ENCODE results near the gene BTF3. TPM values are rescaled to one million over a fixed set of nuclear protein-coding genes. Genes with fewer than 3 reads are reported as not detected.

BTF3 gene
- total RNA-seq, 1 donor from 2014 or later, result 384 TPM

DNA sequence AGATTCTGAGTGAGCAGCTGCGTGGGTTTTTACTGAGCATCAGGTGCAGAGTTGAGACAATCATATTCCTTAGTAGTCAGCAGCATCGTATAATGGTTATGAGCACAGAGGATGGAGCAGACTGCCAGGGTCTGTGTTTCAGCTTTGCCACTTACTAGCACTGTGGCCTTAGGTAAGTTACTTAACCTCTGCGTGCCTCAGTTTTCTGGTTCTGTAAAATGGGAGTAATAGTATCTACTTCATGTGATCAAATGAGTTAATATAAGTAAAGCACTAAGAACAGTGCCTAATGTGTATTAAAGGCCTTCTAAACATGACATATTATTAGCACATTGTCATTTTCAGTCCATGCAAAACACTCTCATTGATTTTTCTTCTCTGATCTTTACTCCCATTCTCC is 4.8 kb upstream of the BTF3 start:
- peaks cover 26% of the 10 kb centered on the region for H3K4me1 Mint-ChIP-seq (ENCODE audit: low read depth)
- no peak for DNase-seq (ENCODE audit: low spot score)
- no peak overlapping the region for H3K4me3 Mint-ChIP-seq (ENCODE audit: unreplicated experiment)
- no peak overlapping the region for H3K27ac Mint-ChIP-seq (ENCODE audit: unreplicated experiment)
- H3K9me3 Mint-ChIP-seq (ENCODE audit: low read depth), result no peaks in the 10 kb centered on the region
- no peaks in the 10 kb centered on the region for H3K36me3 Mint-ChIP-seq (ENCODE audit: low read depth)
- H3K27me3 Mint-ChIP-seq (ENCODE audit: low read depth), result peaks cover 3% of the 10 kb centered on the region
- TF ChIP-seq, protein P1, sequence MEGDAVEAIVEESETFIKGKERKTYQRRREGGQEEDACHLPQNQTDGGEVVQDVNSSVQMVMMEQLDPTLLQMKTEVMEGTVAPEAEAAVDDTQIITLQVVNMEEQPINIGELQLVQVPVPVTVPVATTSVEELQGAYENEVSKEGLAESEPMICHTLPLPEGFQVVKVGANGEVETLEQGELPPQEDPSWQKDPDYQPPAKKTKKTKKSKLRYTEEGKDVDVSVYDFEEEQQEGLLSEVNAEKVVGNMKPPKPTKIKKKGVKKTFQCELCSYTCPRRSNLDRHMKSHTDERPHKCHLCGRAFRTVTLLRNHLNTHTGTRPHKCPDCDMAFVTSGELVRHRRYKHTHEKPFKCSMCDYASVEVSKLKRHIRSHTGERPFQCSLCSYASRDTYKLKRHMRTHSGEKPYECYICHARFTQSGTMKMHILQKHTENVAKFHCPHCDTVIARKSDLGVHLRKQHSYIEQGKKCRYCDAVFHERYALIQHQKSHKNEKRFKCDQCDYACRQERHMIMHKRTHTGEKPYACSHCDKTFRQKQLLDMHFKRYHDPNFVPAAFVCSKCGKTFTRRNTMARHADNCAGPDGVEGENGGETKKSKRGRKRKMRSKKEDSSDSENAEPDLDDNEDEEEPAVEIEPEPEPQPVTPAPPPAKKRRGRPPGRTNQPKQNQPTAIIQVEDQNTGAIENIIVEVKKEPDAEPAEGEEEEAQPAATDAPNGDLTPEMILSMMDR (IDR thresholded peaks at IDR 0.05), result no peak

DNA sequence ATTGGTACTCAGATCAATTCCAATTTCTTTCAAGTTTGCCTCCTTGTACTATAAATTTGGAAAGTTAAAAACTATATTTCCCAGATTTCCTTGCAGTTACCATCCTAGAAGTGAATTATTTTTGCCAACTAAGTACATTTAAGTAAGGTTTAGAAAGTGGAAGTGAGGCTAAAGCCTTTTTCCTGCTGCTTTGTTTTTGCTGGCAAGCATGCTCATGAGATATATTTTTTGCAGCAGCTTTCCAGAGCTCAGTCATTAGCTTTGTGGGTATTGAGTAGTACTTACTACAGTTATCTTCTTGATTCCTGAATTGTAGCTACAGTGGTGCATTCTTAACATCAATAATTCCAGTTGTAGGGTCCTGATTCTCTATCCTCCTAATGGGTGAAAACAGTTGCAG is 3.5 kb upstream of the BTF3 start:
- H3K9me3 Mint-ChIP-seq (ENCODE audit: low read depth), result no peaks in the 10 kb centered on the region
- H3K27ac Mint-ChIP-seq (ENCODE audit: unreplicated experiment), result no peak overlapping the region
- H3K27me3 Mint-ChIP-seq (ENCODE audit: low read depth), result no peaks in the 10 kb centered on the region

DNA sequence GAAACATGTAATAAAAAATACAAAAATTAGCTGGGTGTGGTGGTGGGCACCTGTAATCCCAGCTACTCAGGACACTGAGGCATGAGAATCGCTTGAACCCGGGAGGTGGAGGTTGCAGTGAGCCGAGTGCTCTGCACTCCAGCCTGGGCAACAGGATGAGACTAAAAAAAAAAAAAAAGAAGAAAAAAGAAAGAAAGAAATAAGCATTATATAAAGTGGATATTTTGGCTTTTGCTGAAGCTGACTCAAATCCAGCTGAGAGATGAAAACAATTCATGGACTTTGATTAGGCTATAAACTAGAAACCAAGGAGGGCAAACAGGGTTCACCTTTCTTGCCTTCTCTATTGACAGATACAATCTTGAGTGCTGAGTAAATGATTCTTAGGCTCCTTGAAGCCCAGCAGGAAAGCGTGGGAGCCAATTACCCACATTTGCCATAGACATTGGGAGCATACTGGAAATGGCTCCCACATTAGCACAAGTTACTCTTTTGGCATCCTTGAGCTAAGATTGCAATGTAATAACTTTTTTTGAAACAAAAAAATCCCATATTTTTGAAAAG is 2.4 kb upstream of the BTF3 start:
- Mint-ChIP-seq H3K27ac (ENCODE audit: unreplicated experiment) (no peak overlapping the region), H3K4me3 (ENCODE audit: unreplicated experiment) (no peak overlapping the region), H3K36me3 (ENCODE audit: low read depth) (no peaks in the 10 kb centered on the region), H3K4me1 (ENCODE audit: low read depth) (peaks cover 45% of the 10 kb centered on the region), H3K9me3 (ENCODE audit: low read depth) (no peaks in the 10 kb centered on the region), H3K27me3 (ENCODE audit: low read depth) (no peaks in the 10 kb centered on the region)
- TF ChIP-seq, protein P1 (IDR thresholded peaks at IDR 0.05), result no peak
- no peak for DNase-seq (ENCODE audit: low spot score)

More for the DNA sequence above, 3.5 kb upstream of the BTF3 start:
- DNase-seq (ENCODE audit: low spot score), result no peak
- peaks cover 34% of the 10 kb centered on the region for H3K4me1 Mint-ChIP-seq (ENCODE audit: low read depth)
- H3K4me3 Mint-ChIP-seq (ENCODE audit: unreplicated experiment), result no peak overlapping the region
- H3K36me3 Mint-ChIP-seq (ENCODE audit: low read depth), result no peaks in the 10 kb centered on the region
- TF ChIP-seq, protein P1 (IDR thresholded peaks at IDR 0.05), result no peak

DNA sequence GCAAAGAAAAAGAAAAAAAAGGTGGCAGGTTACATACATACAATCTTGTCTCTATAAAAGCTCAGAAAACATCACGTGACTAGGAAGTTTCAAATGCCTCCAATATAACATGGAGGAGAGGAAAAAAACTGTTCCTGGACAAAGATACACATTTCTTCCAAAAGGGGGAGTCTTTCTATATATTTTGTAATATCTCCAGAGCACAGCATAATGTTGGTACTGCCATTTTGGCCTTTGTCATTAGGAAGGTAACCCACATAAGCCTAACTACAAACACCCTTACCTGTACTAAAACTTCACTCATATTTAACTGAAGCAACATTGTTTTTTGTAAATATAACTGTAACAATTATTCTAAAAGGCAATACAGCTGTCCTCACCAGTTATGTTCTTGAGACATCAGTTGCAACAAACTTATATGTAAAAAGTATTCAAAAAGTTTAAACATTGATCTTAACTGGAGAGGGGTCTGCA is 1.2 kb upstream of the BTF3 start:
- TF ChIP-seq, protein P1 (IDR thresholded peaks at IDR 0.05), result peak; percentile 81
- H3K4me1 Mint-ChIP-seq (ENCODE audit: low read depth), result peaks cover 52% of the 10 kb centered on the region
- H3K36me3 Mint-ChIP-seq (ENCODE audit: low read depth), result peaks cover 5% of the 10 kb centered on the region
- peak overlapping the region; percentile 93 for H3K4me3 Mint-ChIP-seq (ENCODE audit: unreplicated experiment)
- DNase-seq (ENCODE audit: low spot score), result no peak
- no peak overlapping the region for H3K27ac Mint-ChIP-seq (ENCODE audit: unreplicated experiment)
- H3K9me3 Mint-ChIP-seq (ENCODE audit: low read depth), result no peaks in the 10 kb centered on the region
- no peaks in the 10 kb centered on the region for H3K27me3 Mint-ChIP-seq (ENCODE audit: low read depth)

DNA sequence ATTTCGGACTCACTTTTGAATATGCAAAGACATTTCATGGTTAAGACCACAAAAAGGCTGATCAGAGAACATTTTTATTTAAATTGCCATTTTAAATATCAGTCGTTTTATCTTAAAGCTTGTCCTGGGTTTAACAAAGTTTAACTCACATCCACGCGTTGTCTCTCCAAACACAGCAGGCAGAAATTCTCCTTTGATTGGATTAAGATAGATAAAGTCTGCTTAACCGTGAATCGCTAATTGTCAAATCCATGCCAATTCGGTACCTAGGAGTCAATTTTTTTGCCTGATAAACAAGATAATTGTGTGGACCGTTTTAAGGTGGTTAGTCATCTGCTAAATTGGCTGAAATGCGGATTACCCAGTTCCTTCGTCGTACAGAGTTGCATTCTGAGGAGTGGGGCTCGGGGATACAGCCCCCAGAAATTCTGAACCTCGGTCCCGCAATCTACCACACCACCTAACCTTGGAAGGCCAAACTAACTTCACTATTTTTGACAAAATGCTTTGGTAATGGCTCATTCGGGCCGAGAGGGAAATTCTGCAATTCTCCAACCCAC is 665 bp upstream of the BTF3 start:
- peak overlapping the region; percentile 99 for H3K27ac Mint-ChIP-seq (ENCODE audit: unreplicated experiment)
- no peak for DNase-seq (ENCODE audit: low spot score)
- TF ChIP-seq, protein P1 (IDR thresholded peaks at IDR 0.05), result no peak
- no peaks in the 10 kb centered on the region for H3K9me3 Mint-ChIP-seq (ENCODE audit: low read depth)
- H3K4me1 Mint-ChIP-seq (ENCODE audit: low read depth), result peaks cover 55% of the 10 kb centered on the region
- H3K36me3 Mint-ChIP-seq (ENCODE audit: low read depth), result peaks cover 10% of the 10 kb centered on the region
- no peaks in the 10 kb centered on the region for H3K27me3 Mint-ChIP-seq (ENCODE audit: low read depth)
- peak overlapping the region; percentile 93 for H3K4me3 Mint-ChIP-seq (ENCODE audit: unreplicated experiment)
